GM23338 (cell line): ENCODE data around the gene MUC21. TPM values are rescaled to one million over a fixed set of nuclear protein-coding genes. Genes with fewer than 3 reads are reported as not detected.

ENCODE experiments used
- ATAC-seq: fragments of 200-7000 bp; cut with Tn5 transposase; 3 replicates; pipeline ENCODE4 v1.9.1; 2020
- DNase-seq: peaks from one replicate; pipeline ENCODE4 v3.0.0-alpha.2; 2015; ENCODE audit warnings: low spot score
- H2AFZ ChIP-seq: fragments of 200-600 bp; sonication (generic); 2 replicates; pipeline ENCODE4 v1.8.0; 2016; ENCODE audit warnings: antibody characterized with exemption, mild to moderate bottlenecking, moderate library complexity
- H3F3A ChIP-seq: fragments of 200-600 bp; sonication (generic); replicated peaks from 2 replicates; pipeline ENCODE4 v1.8.0; 2017; ENCODE audit warnings: antibody characterized with exemption, mixed run types, low read depth
- H3K27ac ChIP-seq: fragments of 200-600 bp; sonication (generic); 2 replicates; pipeline ENCODE4 v1.6.1; 2016; ENCODE audit warnings: low read depth
- H3K27me3 ChIP-seq: fragments of 200-600 bp; sonication (generic); 2 replicates; pipeline ENCODE4 v1.8.0; 2016; ENCODE audit warnings: mild to moderate bottlenecking, mixed run types, moderate library complexity; ENCODE audit not compliant: insufficient read depth
- H3K36me3 ChIP-seq: fragments of 200-600 bp; sonication (generic); 2 replicates; pipeline ENCODE4 v1.8.0; 2016; ENCODE audit warnings: mild to moderate bottlenecking; ENCODE audit not compliant: insufficient read depth
- H3K4me1 ChIP-seq: fragments of 200-600 bp; sonication (generic); 2 replicates; pipeline ENCODE4 v1.8.0; 2016; ENCODE audit warnings: mild to moderate bottlenecking, moderate library complexity; ENCODE audit not compliant: insufficient read depth
- H3K4me2 ChIP-seq: fragments of 200-600 bp; sonication (generic); 2 replicates; pipeline ENCODE4 v1.7.1; 2017; ENCODE audit warnings: mixed run types
- H3K4me3 ChIP-seq: fragments of 200-600 bp; sonication (generic); 2 replicates; pipeline ENCODE4 v1.6.1; 2016; ENCODE audit warnings: mixed run types
- H3K79me2 ChIP-seq: fragments of 200-600 bp; sonication (generic); replicated peaks from 2 replicates; pipeline ENCODE4 v1.8.0; 2017; ENCODE audit warnings: mild to moderate bottlenecking; ENCODE audit not compliant: insufficient read depth
- H3K9me2 ChIP-seq: fragments of 200-600 bp; sonication (generic); 2 replicates; pipeline ENCODE4 v1.8.0; 2017; ENCODE audit not compliant: insufficient read depth
- H4K20me1 ChIP-seq: fragments of 200-600 bp; sonication (generic); replicated peaks from 2 replicates; pipeline ENCODE4 v1.8.0; 2017; ENCODE audit warnings: mild to moderate bottlenecking; ENCODE audit not compliant: insufficient read depth
- H3K27ac Mint-ChIP-seq: 2 replicates; pipeline ENCODE4 v1.8.0; 2020; ENCODE audit warnings: inconsistent platforms, mild to moderate bottlenecking, moderate library complexity, mixed read lengths
- H3K27me3 Mint-ChIP-seq: 3 replicates; pipeline ENCODE4 v1.8.0; 2022; ENCODE audit warnings: low read depth, mild to moderate bottlenecking, moderate library complexity, mixed read lengths, inconsistent platforms; ENCODE audit not compliant: insufficient read depth, poor library complexity
- H3K36me3 Mint-ChIP-seq: 3 replicates; pipeline ENCODE4 v1.8.0; 2021; ENCODE audit warnings: low read depth, mild to moderate bottlenecking, inconsistent platforms, moderate library complexity, mixed read lengths
- H3K4me1 Mint-ChIP-seq: 3 replicates; pipeline ENCODE4 v1.8.0; 2020; ENCODE audit warnings: mild to moderate bottlenecking, inconsistent platforms, mixed read lengths
- H3K4me3 Mint-ChIP-seq: 3 replicates; pipeline ENCODE4 v1.8.0; 2021; ENCODE audit warnings: moderate library complexity, mild to moderate bottlenecking, inconsistent platforms, mixed read lengths
- H3K9me3 Mint-ChIP-seq: 3 replicates; pipeline ENCODE4 v1.8.0; 2020; ENCODE audit warnings: moderate library complexity, mild to moderate bottlenecking, inconsistent platforms, mixed read lengths
- CREB1 ChIP-seq: fragments of 250-450 bp; sonication (Bioruptor Pico); IDR thresholded peaks from 2 replicates; pipeline ENCODE4 v1.5.0; 2020; ENCODE audit warnings: low read depth, mild to moderate bottlenecking, moderate library complexity
- CTCF ChIP-seq, 2 experiments: fragments of 200-600 bp in 1 of 2; sonication (generic) in 1 of 2; conservative IDR thresholded peaks; 2 replicates each; pipeline versions ENCODE4 v1.5.1 to v1.6.1; 2016 to 2017; ENCODE audit warnings: antibody characterized with exemption in 2 of 2, low read depth in 2 of 2, mild to moderate bottlenecking in 2 of 2, moderate library complexity in 1 of 2
- EZH2 ChIP-seq: fragments of 200-600 bp; sonication (generic); IDR thresholded peaks from one replicate; pipeline ENCODE4 v1.8.0; 2017; ENCODE audit warnings: antibody characterized with exemption, mild to moderate bottlenecking, low read depth; ENCODE audit not compliant: unreplicated experiment
- EZH2phosphoT487 ChIP-seq: fragments of 200-600 bp; sonication (generic); IDR thresholded peaks from one replicate; pipeline ENCODE4 v1.8.1; 2018; ENCODE audit warnings: antibody characterized with exemption; ENCODE audit not compliant: unreplicated experiment
- JUNB ChIP-seq: IDR thresholded peaks from one replicate; pipeline ENCODE4 v1.6.1; 2016; ENCODE audit warnings: antibody characterized with exemption; ENCODE audit not compliant: unreplicated experiment
- NANOG ChIP-seq: IDR thresholded peaks from 2 replicates; pipeline ENCODE4 v1.6.1; 2016; ENCODE audit warnings: antibody characterized with exemption, borderline replicate concordance
- POLR2AphosphoS5 ChIP-seq: IDR thresholded peaks from 2 replicates; pipeline ENCODE4 v1.6.1; 2016; ENCODE audit warnings: antibody characterized with exemption, low read depth
- STAT1 ChIP-seq: IDR thresholded peaks from one replicate; pipeline ENCODE4 v1.6.1; 2016; ENCODE audit warnings: antibody characterized with exemption; ENCODE audit not compliant: unreplicated experiment
- polyA plus RNA-seq: library from polyadenylated mRNA; unstranded; fragments of >200 nt; fragmentation: Nextera tagmentation; extraction: Ambion mirVana; gene quantifications from 2 replicates; pipeline ENCODE4 v1.2.1, GENCODE V29; 2016
- total RNA-seq: library from RNA; depleted of rRNA; stranded (reverse); fragments of >200 nt; shearing (Covaris generic); gene quantifications from 2 replicates; pipeline ENCODE4 v1.2.3, GENCODE V29; 2014
- TF ChIP-seq, protein P1 (sequence below): IDR thresholded peaks from 2 replicates; pipeline ENCODE4 v1.6.1; 2016; ENCODE audit warnings: antibody characterized with exemption
- TF ChIP-seq, protein P2 (sequence below): IDR thresholded peaks from one replicate; pipeline ENCODE4 v1.6.1; 2018; ENCODE audit warnings: antibody characterized with exemption; ENCODE audit not compliant: unreplicated experiment

The MUC21 gene
- total and polyA plus RNA-seq, 2 experiments from 2014 or later, result not detected

DNA sequence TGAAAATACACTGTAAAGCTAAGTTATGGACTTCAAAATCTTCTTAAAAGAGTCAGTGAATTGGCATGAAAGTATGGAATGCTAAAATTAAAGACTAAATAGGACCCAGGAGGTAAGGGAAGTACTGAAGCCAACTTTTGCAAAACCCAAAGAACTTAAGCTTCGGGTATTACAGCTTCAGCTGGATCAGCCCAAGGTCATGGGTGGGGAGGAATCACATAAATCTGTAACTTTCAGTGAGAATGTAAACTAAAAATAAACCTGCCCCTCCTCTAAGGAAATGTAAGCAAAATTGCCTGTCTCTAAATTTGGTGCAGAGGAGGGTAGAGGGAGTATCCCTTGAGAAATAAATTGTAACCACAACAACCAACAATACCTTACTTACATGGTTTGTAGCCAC lies 4.4 kb upstream of the MUC21 start:
- H3K36me3 ChIP-seq, result no peaks in the 10 kb centered on the region
- no peaks in the 10 kb centered on the region for H3K79me2 ChIP-seq
- no peak overlapping the region for H3K4me3 Mint-ChIP-seq
- ATAC-seq (no peak), DNase-seq (no peak)
- H3K27me3 ChIP-seq, result no peaks in the 10 kb centered on the region
- peaks cover 6% of the 10 kb centered on the region for H3K27me3 Mint-ChIP-seq
- no peak for TF ChIP-seq EZH2phosphoT487
- no peak for TF ChIP-seq JUNB
- no peak for TF ChIP-seq NANOG
- no peak for TF ChIP-seq EZH2
- no peak for TF ChIP-seq STAT1
- TF ChIP-seq, protein P1, sequence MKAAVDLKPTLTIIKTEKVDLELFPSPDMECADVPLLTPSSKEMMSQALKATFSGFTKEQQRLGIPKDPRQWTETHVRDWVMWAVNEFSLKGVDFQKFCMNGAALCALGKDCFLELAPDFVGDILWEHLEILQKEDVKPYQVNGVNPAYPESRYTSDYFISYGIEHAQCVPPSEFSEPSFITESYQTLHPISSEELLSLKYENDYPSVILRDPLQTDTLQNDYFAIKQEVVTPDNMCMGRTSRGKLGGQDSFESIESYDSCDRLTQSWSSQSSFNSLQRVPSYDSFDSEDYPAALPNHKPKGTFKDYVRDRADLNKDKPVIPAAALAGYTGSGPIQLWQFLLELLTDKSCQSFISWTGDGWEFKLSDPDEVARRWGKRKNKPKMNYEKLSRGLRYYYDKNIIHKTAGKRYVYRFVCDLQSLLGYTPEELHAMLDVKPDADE, result no peak
- H3K27ac Mint-ChIP-seq, result no peak overlapping the region
- H3K4me1 Mint-ChIP-seq, result peaks cover 28% of the 10 kb centered on the region
- peaks cover 10% of the 10 kb centered on the region; the same call in 1 of the 2 replicates for H3K9me2 ChIP-seq
- H3K27ac ChIP-seq, result no peak overlapping the region
- no peaks in the 10 kb centered on the region for H3K9me3 Mint-ChIP-seq
- H3K36me3 Mint-ChIP-seq, result no peaks in the 10 kb centered on the region
- no peaks in the 10 kb centered on the region for H4K20me1 ChIP-seq
- H2AFZ ChIP-seq, result no peak overlapping the region
- no peak overlapping the region for H3K4me3 ChIP-seq
- H3K4me1 ChIP-seq, result 0 out of 2 replicates have a peak, but pooled peaks cover 6% of the 10 kb centered on the region
- H3F3A ChIP-seq, result no peaks in the 10 kb centered on the region
- no peak overlapping the region for H3K4me2 ChIP-seq

GRCh38 chr6:30979690-30980089 lies 3.8 kb upstream of the MUC21 start:
- Mint-ChIP-seq H3K9me3 (no peaks in the 10 kb centered on the region), H3K36me3 (no peaks in the 10 kb centered on the region), H3K4me3 (no peak overlapping the region), H3K4me1 (peaks cover 28% of the 10 kb centered on the region), H3K27me3 (peaks cover 6% of the 10 kb centered on the region), H3K27ac (no peak overlapping the region)
- no peaks in the 10 kb centered on the region for H3K36me3 ChIP-seq
- H3K27ac ChIP-seq, result no peak overlapping the region
- DNase-seq (no peak), ATAC-seq (no peak)
- H3K4me2 ChIP-seq, result no peak overlapping the region
- H3F3A ChIP-seq, result no peaks in the 10 kb centered on the region
- H3K4me3 ChIP-seq, result no peak overlapping the region
- 0 out of 2 replicates have a peak, but pooled peaks cover 6% of the 10 kb centered on the region for H3K4me1 ChIP-seq
- H3K9me2 ChIP-seq, result peaks cover 10% of the 10 kb centered on the region; the same call in 1 of the 2 replicates
- no peaks in the 10 kb centered on the region for H3K79me2 ChIP-seq
- no peaks in the 10 kb centered on the region for H4K20me1 ChIP-seq
- no peak overlapping the region for H2AFZ ChIP-seq
- H3K27me3 ChIP-seq, result no peaks in the 10 kb centered on the region
- TF ChIP-seq CTCF (conservative IDR thresholded peaks at IDR 0.05; ENCODE audit: low read depth in 2 of 2) (no peak), NANOG (no peak), CREB1 (CRISPR knock-in tag) (no peak), STAT1 (no peak), JUNB (no peak), POLR2AphosphoS5 (no peak)
- TF ChIP-seq, protein P2, sequence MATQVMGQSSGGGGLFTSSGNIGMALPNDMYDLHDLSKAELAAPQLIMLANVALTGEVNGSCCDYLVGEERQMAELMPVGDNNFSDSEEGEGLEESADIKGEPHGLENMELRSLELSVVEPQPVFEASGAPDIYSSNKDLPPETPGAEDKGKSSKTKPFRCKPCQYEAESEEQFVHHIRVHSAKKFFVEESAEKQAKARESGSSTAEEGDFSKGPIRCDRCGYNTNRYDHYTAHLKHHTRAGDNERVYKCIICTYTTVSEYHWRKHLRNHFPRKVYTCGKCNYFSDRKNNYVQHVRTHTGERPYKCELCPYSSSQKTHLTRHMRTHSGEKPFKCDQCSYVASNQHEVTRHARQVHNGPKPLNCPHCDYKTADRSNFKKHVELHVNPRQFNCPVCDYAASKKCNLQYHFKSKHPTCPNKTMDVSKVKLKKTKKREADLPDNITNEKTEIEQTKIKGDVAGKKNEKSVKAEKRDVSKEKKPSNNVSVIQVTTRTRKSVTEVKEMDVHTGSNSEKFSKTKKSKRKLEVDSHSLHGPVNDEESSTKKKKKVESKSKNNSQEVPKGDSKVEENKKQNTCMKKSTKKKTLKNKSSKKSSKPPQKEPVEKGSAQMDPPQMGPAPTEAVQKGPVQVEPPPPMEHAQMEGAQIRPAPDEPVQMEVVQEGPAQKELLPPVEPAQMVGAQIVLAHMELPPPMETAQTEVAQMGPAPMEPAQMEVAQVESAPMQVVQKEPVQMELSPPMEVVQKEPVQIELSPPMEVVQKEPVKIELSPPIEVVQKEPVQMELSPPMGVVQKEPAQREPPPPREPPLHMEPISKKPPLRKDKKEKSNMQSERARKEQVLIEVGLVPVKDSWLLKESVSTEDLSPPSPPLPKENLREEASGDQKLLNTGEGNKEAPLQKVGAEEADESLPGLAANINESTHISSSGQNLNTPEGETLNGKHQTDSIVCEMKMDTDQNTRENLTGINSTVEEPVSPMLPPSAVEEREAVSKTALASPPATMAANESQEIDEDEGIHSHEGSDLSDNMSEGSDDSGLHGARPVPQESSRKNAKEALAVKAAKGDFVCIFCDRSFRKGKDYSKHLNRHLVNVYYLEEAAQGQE, result no peak
- TF ChIP-seq, protein P1, result no peak
